NCI-H2107 treated with DMSO at 0.1 percent for 48 hours (cell line): ENCODE results near the gene AGAP1.
A peak's percentile ranks its signal among the peaks of the same experiment; 100 is the strongest.
"Not testable (repeated sequence)": the region's sequence is repeated elsewhere in the genome, so short reads cannot be mapped to it uniquely, and the experiment has no call there.

ENCODE experiments used
- DNase-seq: peaks from one replicate; lab custom pipeline; 2025; ENCODE audit not compliant: unreplicated experiment; lab: John Stamatoyannopoulos, UW

The AGAP1 gene

DNA sequence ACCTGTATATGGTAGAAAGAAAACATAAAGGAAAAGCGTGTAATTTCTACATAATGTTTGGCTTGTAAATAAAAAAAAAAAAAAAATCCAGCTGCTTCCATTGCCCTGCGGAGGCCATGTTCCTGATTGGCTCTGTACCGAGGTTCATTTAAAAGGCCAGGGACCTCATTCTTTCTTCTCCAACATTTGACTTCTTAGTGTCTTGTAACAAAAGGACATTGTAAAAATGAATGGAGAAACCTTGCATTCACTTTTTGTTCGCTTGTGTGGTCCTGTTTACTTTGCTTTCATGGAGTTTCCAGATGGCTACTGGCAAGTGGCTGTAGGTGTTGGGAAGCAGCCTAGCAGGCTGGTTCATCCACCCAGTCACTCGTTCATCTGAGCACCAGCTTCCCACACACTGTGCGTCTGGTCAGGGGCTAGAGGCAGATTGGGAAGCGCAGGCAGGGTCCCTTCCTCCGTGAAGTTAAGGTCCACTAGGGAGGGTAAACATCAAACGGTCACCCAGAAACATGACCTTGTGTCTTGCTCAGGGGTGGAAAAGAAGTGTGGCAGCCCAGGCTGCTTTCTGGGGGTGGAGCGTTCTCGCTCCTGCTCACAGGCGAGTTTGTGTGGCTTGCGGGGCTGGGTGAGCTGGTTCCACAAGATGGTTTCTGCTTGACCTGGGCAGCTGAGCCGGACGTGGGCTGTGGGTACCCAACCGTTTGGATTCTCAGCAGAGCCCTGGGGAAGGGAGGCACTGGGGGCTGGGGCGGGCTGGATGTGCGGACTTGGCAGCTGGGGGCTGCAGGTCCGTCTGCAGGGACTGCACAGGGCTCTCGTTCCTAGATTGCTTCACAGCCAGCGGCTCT is 260.7 kb downstream of the AGAP1 start:
- DNase-seq = no peak

DNA sequence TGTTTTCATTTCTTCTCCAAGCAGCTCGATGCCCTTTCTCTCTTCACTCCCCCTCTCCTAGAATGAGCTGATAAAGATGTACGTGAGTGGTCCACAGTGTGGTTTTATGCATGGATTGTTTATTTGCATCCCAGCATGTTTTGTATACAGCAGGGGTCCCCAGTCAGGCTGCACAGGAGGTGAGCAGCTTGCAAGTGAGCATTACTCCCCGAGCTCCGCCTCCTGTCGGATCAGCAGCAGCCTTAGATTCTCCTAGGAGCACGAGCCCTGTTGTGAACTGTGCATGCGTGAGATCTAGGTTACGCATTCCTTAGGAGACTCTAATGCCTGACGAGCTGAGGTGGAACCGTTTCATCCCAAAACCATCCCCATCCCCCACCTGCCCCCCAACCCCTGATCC is 262.6 kb downstream of the AGAP1 start:
- no peak for DNase-seq

DNA sequence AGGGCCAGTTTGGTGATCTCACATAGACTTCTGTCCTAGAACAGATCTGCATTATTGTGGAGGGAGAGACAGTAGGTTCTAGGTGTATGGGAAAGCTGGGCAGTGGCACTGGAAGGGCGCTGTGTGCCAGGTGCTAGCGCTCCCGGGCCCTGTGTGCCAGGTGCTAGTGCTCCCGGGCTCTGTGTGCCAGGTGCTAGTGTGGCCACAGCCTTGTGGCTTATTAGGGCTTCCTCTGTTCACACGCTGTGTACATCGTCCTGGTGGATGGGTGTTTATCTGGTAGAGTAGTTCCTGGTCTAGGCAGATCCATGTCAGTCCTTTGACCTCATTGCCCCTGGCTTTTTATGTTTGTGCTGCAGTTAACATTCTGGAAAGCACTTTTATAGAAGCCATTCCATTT is 263.4 kb downstream of the AGAP1 start:
- no peak for DNase-seq

DNA sequence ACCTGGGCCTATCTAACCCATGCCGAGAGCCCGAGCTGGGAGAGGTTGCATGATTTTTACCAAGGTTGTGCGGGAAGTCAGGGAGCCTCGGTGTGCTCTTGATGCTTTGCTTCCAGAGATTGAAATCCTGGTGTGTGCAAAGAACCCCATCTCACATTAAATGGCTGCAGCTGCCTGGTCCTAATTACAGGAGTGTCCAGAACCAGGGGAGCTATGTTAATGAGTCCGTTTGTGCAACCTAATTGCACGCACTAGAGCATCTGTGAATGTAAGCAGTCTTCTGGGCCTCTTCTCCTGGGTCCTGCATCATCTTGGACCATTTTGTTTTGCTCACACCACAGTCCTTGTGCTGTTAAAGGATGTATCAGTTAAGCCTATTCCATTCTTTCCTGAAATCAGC is 263.8 kb downstream of the AGAP1 start:
- no peak for DNase-seq

GRCh38 chr2:235762832-235763598 is 269.2 kb downstream of the AGAP1 start:
- no peak for DNase-seq

GRCh38 chr2:235763816-235764215 is 270.0 kb downstream of the AGAP1 start:
- DNase-seq = no peak

DNA sequence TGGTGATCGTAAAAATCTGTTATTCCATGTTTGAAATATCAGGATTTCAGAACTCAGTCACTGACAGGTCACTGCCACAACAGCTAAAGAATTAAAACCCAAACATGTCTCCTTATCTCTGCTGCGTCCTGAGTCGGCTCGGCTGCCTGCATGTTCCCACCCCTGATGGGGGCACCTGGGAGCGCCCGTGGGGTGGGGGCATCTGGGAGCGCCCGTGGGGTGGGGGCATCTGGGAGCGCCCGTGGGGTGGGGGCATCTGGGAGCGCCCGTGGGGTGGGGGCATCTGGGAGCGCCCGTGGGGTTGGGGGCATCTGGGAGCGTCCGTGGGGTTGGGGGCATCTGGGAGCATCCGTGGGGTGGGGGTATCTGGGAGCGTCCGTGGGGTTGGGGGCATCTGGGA is 270.6 kb downstream of the AGAP1 start:
- DNase-seq = not testable (repeated sequence)

GRCh38 chr2:235765181-235765820 is 271.5 kb downstream of the AGAP1 start:
- no peak for DNase-seq

GRCh38 chr2:235766278-235766677 is 272.4 kb downstream of the AGAP1 start:
- peak; percentile 75 for DNase-seq

DNA sequence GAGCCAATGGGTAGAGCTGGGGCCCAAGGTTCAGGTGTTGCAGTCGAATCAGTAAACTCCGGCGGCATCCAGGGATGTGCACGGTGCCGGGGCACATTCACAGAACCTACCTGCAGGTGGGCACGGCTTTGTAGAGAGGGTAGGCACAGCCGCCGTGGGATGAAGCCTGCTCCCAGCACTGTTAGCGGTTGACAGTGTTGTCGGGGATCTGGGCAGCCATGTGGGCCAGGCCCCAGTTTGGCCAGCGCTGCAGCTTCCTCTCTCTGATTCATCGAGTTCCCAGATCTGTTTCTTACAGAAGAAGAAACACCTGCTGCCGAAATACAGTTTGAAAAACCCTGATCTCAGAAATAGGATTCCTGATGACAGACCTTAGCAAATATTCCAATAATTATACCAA is 274.8 kb downstream of the AGAP1 start:
- no peak for DNase-seq

GRCh38 chr2:235769046-235769445 is 275.2 kb downstream of the AGAP1 start:
- DNase-seq = no peak

DNA sequence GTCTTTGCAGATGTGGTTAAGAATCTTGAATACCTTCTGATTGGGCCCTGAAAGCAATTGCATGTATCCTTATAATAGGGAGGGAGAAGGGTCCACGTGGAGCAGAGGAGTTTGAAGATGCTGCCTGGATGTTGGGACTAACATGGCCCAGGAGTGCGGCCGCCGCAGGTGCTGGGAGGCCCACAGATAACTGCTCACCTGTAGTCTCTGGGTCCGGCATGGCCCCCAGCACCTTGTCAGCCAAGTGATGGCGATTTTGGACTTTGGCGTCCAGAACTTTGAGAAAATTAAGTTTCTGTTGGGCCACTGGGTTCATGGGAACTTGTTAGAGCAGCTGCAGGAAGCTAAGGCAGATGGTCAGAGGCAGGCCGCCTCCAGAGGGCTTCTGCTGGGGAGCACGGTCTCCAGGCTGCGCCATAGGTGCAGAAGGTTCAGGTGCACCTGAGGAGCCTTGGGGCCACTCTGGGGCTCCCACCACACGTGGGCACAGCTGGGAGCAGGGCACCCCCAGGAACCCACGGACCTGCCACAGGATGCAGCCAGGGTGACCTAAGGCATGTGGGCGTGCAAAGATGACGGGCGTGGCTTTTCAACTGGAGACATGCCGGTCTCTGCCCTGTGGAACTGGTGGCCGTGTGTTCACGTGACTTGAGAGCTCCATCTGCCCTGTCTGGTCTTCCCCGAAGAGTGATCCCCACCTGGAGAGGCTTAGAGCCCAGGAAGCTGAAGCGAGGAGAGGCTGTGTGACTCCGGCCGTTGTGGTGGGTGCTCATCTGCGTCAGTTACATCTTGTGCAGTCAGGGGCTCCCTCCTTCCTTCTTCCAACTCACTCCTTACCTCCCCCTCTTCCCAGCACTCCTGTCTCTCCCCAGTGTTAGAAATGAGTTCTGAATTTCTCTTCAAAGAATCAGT is 277.3 kb downstream of the AGAP1 start:
- no peak for DNase-seq

GRCh38 chr2:235773188-235773928 is 279.5 kb downstream of the AGAP1 start:
- no peak for DNase-seq

- DNase-seq = no peak
Measured at GRCh38 chr2:235774153-235774870, 280.5 kb downstream of the AGAP1 start.

DNA sequence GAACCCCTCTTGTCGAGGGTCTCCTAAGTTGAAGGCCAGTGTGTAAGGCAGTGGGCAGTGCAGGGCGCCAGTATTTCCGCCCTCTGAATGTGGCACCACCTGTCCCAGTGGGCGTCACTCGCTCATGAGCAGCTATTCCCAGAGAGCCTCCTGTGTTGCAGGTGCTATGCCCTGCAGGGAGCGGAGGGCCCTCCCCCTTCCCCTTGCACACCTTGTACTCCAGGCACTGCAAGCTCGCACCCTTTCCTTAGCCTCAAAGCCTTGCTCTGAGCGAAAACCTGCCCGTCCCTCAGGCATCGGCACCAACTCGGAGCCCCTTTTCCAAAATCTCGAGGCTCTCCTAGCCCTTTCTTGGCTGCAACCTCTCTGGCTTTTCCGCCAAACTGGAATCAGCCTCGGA is 282.7 kb downstream of the AGAP1 start:
- DNase-seq = peak; percentile 50

DNA sequence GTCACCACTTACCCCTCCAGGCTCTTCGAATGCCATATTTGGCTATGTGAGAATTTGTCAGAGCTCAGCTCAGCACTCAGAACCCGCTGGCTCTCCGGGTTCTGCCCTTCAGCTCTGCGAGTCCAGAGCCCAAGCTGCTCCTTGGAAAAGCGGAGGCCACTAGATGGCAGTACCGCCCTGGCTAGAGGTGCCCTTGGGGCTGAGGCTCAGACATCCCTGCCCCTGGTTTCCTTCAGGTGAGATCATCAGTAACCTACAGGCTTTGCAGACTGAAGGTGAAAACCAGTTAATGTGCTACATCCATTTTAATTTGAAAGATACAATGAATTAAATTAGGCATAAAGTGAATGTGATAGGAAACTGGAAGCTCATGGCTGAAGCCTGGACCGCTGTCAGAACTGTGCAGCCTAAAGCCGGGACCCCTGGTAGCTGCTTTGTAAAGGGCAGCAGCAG is 285.6 kb downstream of the AGAP1 start:
- peak; percentile 13 for DNase-seq

DNA sequence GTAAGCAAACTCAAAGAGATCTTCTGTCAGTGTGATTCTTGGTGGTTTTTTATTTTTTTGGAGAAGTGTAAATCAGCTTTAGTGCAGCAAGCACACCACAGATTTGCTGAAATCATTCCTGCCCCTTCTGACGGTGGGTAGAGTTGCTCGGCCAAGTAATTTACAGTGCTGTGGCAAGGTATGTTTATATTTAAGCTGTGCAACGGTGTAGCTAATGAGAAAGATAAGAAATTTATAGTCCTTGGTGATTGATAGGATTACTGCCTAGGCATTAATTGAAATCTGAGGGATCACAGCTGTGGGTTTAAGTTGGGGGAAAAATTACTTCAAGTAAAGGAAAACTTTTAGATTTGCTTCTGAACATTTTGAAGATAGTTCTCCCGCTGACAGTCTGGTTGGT is 286.6 kb downstream of the AGAP1 start:
- DNase-seq = no peak

DNA sequence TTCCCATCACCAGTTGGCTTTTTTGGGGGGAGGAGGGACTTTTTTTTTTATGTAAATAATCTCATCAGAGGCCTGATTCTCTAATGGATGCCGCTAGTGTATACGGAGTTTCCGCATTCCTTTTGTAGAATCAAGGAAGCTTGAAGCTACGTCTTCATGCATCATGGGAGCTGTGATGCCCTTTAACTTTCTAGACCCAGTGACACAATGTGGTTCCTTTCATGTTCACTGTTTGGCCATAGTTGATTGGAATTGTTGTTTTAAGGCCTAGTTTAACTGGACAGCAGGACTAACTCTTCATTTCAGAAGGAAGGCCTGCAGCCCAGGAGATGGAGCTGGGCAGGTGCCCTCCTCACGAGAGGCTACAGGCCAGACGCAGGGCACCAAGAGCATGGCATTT is 287.9 kb downstream of the AGAP1 start:
- DNase-seq = no peak

DNA sequence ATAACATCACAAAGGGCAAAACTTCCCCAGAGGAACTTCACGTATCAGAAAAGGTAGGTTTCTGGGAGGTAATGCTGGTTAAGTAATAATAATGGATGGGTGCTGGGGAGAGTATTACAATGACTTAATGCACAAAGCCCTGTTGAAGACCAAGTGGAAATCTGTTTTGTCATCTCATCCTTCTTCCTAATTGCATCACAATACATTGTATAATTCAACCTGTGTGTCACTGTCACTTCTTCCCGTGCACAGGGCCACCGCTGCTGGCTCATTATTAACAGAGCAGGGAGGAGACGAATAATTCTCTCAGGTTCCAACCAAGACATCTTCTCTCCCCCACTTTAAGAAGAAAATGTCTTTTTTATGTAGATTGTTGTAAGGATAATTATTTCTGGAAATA is 290.9 kb downstream of the AGAP1 start:
- no peak for DNase-seq
